HG02798 (cell line): ENCODE data around the gene DEK.
"Not testable (repeated sequence)": the region's sequence is repeated elsewhere in the genome, so short reads cannot be mapped to it uniquely, and the experiment has no call there.

Experiments
- ATAC-seq: cut with Tn5 transposase; IDR thresholded peaks from one replicate; pipeline ENCODE4 v1.9.1; 2021; ENCODE audit warnings: mild to moderate bottlenecking; ENCODE audit not compliant: unreplicated experiment, poor library complexity

Gene DEK

GRCh38 chr6:18241208-18242038, 22.9 kb downstream of the DEK start:
- no peak for ATAC-seq

GRCh38 chr6:18240230-18240629, 24.1 kb downstream of the DEK start:
- no peak for ATAC-seq

DNA sequence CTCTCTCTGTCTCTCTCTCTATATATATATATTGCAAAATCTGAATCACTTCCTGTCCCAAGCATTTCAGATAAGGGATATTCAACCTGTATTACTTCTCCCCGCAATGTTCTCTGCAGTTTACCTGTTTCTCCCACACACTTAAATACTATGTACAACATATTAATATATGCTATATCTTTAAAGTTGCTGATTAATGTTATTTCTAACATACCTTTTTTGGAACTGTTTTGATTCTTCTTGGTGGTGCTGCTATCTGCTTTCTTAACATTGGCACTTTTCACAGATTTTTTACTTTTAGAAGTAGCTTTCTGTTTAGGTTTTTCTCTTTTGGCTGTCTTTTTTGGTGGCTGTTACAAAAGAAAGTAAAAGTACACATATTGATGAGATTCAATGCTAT, 27.2 kb downstream of the DEK start:
- no peak for ATAC-seq

DNA sequence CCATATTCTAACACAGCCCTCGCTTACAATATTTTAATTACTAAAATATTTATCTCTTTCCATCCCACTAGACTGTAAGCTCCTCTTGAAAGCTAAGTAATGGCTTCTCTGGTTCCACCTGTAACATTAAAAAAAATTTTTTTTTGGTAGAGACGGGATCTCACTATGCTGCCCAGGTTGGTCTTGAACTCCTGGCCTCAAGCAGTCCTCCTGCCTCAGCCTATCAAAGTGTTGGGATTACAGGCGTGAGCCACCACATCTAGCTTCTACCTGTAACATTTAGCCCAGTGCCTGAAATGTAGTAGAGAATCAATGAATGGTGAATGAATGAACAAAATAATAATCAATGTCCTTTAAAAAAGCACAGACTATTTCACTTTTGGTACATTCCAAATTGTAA, 28.8 kb downstream of the DEK start:
- no peak for ATAC-seq

- ATAC-seq = no peak
Measured at GRCh38 chr6:18234564-18234963, 29.8 kb downstream of the DEK start.

GRCh38 chr6:18233770-18234169, 30.6 kb downstream of the DEK start:
- ATAC-seq = not testable (repeated sequence)

GRCh38 chr6:18231856-18232255, 32.5 kb downstream of the DEK start:
- not testable (repeated sequence) for ATAC-seq

- ATAC-seq = not testable (repeated sequence)
Measured at GRCh38 chr6:18228590-18228989, 35.7 kb downstream of the DEK start.

DNA sequence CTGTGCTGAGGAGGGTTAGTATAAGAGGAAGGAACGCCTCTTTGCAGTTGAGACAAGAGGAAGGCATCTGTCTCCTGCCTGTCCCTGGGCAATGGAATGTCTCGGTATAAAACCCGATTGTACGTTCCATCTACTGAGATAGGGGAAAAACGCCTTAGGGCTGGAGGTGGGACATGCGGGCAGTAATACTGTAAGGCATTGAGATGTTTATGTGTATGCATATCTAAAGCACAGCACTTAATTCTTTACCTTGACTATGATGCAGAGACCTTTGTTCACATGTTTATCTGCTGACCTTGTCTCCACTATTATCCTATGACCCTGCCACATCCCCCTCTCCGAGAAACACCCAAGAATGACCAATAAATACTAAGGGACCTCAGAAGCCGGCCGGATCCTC, 37.2 kb downstream of the DEK start:
- ATAC-seq = not testable (repeated sequence)

DNA sequence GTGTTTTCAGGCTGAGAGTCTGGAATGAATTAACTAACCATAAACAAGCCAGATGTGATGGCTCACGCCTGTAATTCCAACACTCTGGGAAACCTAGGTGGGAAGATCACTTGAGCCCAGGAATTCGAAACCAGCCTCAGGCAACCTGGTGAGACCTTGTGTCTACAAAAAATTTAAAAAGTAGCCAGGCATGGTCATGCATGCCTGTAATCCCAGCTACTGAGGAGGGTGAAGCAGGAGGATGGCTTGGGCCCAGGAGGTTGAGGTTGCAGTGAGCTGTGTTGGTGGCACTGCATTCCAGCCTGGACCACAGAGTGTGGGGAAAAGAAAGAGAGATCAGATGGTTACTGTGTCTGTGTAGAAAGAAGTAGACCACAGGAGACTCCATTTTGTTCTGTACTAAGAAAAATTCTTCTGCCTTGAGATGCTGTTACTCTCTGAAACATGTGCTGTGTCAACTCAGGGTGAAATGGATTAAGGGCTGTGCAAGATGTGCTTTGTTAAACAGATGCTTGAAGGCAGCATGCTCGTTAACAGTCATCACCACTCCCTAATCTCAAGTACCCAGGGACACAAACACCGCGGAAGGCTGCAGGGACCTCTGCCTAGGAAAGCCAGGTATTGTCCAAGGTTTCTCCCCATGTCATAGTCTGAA, 37.8 kb downstream of the DEK start:
- ATAC-seq = not testable (repeated sequence)

GRCh38 chr6:18221288-18221615, 43.1 kb downstream of the DEK start:
- no peak for ATAC-seq

DNA sequence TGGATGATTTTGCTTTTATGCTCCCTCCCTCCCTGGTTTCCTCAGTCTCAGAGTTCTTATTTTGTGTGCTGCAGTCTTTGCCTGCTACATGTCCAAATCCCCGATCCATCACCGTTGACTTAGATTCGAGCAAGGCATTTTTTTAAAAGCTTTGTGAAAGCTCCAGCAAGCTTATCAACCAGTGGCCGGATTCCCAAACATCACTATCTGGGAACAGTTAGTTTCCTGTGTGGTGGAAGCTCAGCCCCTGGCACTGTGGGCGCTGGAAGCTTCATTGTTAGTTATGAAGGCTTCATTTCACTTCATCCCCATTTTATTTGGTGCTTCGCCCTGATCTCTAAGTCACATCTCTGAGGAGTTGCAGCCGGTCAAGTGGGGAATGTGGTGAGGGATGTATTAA, 44.7 kb downstream of the DEK start:
- ATAC-seq = no peak

GRCh38 chr6:18218233-18218632, 46.1 kb downstream of the DEK start:
- ATAC-seq = no peak

DNA sequence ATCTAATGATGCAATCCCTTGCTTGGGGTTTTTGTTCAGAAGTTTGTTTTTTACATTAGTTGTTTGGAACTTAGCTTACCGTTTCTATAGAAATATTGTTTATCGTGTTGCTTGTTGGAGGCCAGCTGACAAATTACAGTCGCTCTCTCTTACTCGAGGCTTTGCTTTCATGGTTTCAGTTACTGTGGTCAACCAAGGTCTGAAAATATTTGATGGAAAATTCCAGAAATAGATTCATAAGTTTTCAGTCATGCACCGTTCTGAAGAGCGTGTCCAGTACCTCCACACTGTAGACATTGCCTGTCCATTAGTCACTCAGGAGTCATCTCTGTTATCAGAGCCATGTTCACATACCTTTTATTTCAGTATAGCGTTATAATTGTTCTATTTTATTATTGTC, 47.9 kb downstream of the DEK start:
- no peak for ATAC-seq

DNA sequence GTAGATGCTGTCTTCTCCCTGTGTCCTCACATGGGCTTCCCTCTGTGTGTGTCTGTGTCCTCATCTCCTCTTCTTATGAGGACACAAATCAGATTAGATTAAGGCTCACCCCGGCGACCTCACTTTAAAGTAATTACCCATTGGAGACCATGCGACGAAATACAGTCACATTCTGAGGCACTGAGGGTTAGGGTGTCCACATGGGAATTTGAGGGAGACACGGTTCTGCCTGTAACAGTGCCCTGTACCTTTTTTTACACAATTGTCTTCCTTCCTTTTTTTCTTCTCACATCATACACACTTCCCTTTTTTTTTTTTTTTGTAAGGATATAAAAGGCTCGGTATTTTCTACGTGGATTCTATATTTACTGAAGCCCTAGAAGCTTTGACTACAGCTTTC, 48.9 kb downstream of the DEK start:
- ATAC-seq = no peak

GRCh38 chr6:18214003-18214402, 50.3 kb downstream of the DEK start:
- ATAC-seq = peak; percentile 29

GRCh38 chr6:18213439-18213838, 50.9 kb downstream of the DEK start:
- ATAC-seq = no peak

DNA sequence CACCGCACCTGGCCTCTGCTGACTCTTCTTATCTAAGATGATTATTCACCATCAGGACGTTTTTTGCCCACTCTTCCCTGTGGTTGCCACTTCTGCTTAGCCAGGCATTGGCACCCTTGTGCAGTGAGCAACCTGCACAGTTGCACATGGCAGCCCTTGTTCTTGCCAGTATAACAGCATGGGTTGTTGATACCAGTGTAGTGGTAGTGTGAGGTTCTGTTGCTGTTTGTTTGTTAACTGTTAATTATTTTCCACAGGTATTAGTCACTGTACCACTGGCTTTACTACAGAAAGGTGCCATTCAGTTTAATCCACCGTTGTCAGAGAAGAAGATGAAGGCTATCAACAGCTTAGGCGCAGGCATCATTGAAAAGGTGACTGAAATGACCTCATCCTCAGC, 52.1 kb downstream of the DEK start:
- ATAC-seq = no peak

- peak; percentile 98 for ATAC-seq
Measured at GRCh38 chr6:18211338-18211737, 53.0 kb downstream of the DEK start.

- ATAC-seq = no peak
Measured at GRCh38 chr6:18210707-18211106, 53.6 kb downstream of the DEK start.

DNA sequence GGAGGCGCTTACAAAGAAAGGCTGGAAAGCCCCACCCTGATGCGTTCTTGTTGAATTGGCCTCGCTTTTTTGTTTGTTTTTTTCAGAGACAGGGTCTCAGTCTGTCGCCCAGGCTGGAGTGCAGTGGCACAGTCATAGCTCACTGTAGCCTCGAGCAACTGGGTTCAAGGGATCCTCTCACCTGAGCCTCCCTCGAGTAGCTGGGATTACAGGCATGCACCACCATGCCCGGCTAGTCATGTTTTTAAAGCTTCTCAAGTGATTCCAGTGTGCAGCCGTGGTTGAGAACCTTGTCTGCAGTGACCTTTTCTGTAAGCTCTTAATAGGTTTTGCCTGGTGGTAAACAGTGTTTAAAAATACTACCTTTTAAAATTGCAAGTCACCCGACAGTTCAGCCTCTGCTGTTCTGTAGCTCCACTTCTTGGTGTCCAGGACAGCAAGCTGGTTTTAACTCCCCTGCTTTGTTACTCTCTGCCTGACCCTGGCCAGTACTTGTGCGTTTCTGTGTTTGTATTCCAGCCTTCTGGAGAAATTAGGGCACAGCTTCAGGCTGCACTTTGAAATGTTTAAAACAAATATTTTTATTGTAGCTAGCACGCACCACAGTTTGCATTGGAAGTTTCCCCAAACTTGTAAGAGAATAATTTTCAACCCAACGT, 54.7 kb downstream of the DEK start:
- ATAC-seq = no peak
